GM23248 (cell line): ENCODE measurements around the gene GPD2.

Source experiments
- EZH2 ChIP-seq: fragments of 200-600 bp; sonication (generic); IDR thresholded peaks from 2 replicates; pipeline ENCODE4 v1.6.1; 2018; ENCODE audit warnings: antibody characterized with exemption, mild to moderate bottlenecking; ENCODE audit not compliant: insufficient read depth, poor library complexity, severe bottlenecking
- EZH2phosphoT487 ChIP-seq: fragments of 200-600 bp; sonication (generic); IDR thresholded peaks from 2 replicates; pipeline ENCODE4 v1.6.1; 2018; ENCODE audit warnings: antibody characterized with exemption, moderate library complexity, mild to moderate bottlenecking, low read depth; ENCODE audit not compliant: insufficient read depth

DNA sequence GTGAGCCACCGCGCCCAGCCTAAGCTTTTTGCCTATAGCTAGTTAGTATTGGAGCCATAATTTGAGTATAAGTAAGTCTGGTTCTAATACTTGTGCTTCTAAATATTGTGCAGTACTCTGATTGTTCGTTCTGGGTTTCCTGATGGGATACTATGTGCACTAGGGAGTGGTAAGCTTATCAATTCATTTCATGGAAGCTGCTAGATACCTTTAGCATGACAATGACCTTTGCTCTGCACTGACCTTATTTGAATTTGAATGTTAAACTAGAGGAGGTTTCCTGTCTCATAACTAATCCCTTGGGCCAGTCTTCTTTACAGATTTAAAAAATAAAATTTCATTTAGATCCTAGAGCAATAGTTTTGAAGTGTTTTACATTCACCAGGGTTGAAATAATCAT lies 125.1 kb downstream of the GPD2 start:
- TF ChIP-seq EZH2 (no peak), EZH2phosphoT487 (no peak)
